ENCODE results near the gene SOX6.

- TF ChIP-seq EZH2phosphoT487 (IDR thresholded peaks at IDR 0.05; ENCODE audit: low read depth) (no peak), CTCF (IDR thresholded peaks at IDR 0.05; ENCODE audit: low read depth, low read length) (no peak)
Observed at GRCh38 chr11:16211407-16211806, 144.9 kb downstream of the SOX6 start.
